Immature natural killer cell (primary cell): ENCODE data around the gene PIK3R1. TPM values are rescaled to one million over a fixed set of nuclear protein-coding genes. Genes with fewer than 3 reads are reported as not detected.

Experiments used
- DNase-seq, 3 donors: peaks; one replicate each; pipeline ENCODE4 v3.0.0; 2022; ENCODE audit warnings: mixed read lengths in 1 of 3
- H3K27ac Mint-ChIP-seq, 6 donors: one replicate each; pipeline ENCODE4 v1.8.0; 2020; ENCODE audit warnings: mixed read lengths in 6 of 6, mild to moderate bottlenecking in 5 of 6, inconsistent platforms in 4 of 6, moderate library complexity in 3 of 6
- H3K27me3 Mint-ChIP-seq, 3 donors: one replicate each; pipeline ENCODE4 v1.8.0; 2020 to 2021; ENCODE audit warnings: low read depth in 3 of 3, mild to moderate bottlenecking in 3 of 3, mixed read lengths in 3 of 3, moderate library complexity in 3 of 3, inconsistent platforms in 1 of 3
- H3K36me3 Mint-ChIP-seq, 3 donors: one replicate each; pipeline ENCODE4 v1.8.0; 2020; ENCODE audit warnings: mixed read lengths in 3 of 3, inconsistent platforms in 2 of 3, mild to moderate bottlenecking in 2 of 3
- H3K4me1 Mint-ChIP-seq, 2 donors: one replicate each; pipeline ENCODE4 v1.8.0; 2020; ENCODE audit warnings: inconsistent platforms in 2 of 2, mild to moderate bottlenecking in 2 of 2, mixed read lengths in 2 of 2, moderate library complexity in 1 of 2
- H3K4me3 Mint-ChIP-seq, 5 donors: one replicate each; pipeline ENCODE4 v1.8.0; 2020; ENCODE audit warnings: mild to moderate bottlenecking in 5 of 5, mixed read lengths in 5 of 5, inconsistent platforms in 3 of 5, moderate library complexity in 3 of 5
- H3K9me3 Mint-ChIP-seq, 6 donors: one replicate each; pipeline ENCODE4 v1.8.0; 2020; ENCODE audit warnings: mild to moderate bottlenecking in 6 of 6, mixed read lengths in 6 of 6, inconsistent platforms in 4 of 6, moderate library complexity in 3 of 6
- polyA plus RNA-seq, 3 donors: library from polyadenylated mRNA; unstranded; fragments of 300-500 nt; fragmentation: Illumina TruSeq; gene quantifications; one replicate each; pipeline ENCODE4 v1.2.3, GENCODE V29; 2021

PIK3R1 gene
- polyA plus RNA-seq, 3 donors from 2014 or later: 62.7 to 80.0 (median 66.8) TPM

DNA sequence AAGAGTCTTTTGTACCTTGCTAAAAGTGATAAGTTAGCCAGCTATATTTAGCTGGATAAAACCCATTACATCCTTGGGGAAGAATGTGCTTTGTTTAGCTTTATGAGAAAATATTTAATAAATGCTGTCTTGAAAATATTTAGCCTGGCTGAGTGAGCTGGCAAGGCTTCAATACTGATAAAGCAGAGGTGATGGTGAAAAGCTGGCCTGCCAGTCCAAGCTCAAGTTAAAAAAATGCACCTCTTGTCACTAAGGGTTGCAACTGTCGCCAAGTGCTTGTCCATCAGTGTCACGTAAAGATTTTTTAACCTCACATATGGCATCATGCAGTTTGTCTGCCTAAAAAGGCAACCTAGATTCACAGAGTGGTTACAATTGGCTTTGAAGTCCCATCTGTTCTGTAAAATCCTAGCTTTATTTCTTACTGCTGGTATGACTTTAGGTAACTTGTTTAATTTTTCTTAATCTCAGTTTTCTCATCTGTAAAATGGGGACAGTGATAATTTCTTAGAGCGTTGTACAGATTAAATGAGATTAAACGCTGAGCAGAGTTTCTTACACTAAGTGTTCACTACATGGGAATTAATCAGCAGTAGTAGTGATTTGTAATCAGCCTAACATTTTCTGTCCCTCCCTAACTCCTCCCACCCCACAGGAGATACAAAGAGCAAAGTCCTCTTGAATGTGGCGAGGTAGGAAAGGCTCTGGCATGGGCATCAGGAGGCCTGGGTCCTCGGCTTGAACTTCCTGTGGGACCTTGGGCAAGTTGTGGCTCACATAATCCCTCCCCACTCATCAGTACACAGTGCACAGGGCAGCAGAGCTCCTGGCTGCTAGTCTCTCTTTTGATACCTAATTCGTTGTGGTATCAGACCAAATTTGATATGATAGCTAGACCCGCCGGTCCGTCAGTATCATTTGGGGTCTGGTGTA is 48.7 kb downstream of the PIK3R1 start:
- H3K4me1 Mint-ChIP-seq: peaks cover 78 to 94% of the 10 kb centered on the region in 2 donors
- peaks cover 0 to 5% (median 1%) of the 10 kb centered on the region in 3 donors for H3K27me3 Mint-ChIP-seq
- no peaks in the 10 kb centered on the region for H3K36me3 Mint-ChIP-seq
- no peak for DNase-seq
- H3K4me3 Mint-ChIP-seq: peak overlapping the region in 4 of 5 donors; percentile 36 to 67 (median 55)
- H3K9me3 Mint-ChIP-seq: no peaks in the 10 kb centered on the region
- peak overlapping the region; percentile 83 to 93 (median 88) for H3K27ac Mint-ChIP-seq

DNA sequence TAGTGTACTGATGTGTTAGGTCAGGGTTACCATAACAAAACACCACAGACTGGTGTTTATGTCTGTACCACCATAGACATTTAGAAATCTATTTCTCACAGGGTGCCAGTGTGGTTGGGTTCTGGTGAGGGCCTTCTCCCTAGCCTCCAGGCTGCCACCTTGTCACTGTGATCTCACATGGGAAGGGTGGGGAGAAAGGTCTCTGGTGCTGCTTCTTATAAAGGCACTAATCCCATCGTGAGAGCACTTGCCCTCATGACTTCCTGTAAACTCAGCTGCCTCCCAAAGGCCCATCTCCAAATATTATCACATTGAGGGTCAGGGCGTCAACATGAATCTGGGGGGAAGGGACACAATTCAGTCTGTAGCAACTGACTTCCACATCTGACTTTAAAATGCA is 49.8 kb downstream of the PIK3R1 start:
- Mint-ChIP-seq H3K27me3 (peaks cover 0 to 5% (median 0%) of the 10 kb centered on the region in 3 donors), H3K4me1 (peaks cover 74 to 94% of the 10 kb centered on the region in 2 donors), H3K27ac (peak overlapping the region; percentile 83 to 93 (median 88)), H3K36me3 (no peaks in the 10 kb centered on the region), H3K9me3 (no peaks in the 10 kb centered on the region), H3K4me3 (peak overlapping the region; percentile 1 to 67 (median 51))
- peak; percentile 47 to 75 (median 55) for DNase-seq

DNA sequence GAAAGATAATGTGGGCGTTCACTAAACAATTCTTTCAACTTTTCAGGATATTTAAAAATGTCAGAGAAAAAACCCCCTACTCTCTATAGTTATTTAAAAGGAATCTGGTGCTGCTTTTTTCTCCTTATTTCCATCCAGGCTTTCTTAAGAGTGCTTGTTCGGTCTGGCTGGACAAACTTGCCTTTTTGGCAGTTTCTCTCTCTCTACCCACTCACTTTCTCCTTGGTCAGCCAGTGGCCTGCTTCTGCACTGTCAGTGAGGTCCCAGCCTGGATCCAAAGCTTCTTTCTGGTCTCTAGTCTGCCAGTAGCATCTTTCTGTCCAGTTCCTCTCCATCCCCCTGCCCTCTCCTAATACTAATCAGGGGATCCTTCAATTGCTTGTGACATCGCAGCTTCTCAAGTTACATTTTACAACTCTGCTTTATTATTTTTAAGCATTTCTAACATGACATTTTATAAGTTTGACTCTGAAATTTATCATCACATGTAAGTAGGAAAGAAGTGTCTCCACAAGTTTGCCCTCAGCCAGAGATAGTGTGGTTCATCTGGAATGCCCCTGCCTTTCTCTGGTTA is 50.4 kb downstream of the PIK3R1 start:
- Mint-ChIP-seq H3K9me3 (no peaks in the 10 kb centered on the region), H3K27ac (peak overlapping the region; percentile 83 to 93 (median 88)), H3K27me3 (peaks cover 0 to 5% (median 0%) of the 10 kb centered on the region in 3 donors), H3K36me3 (no peaks in the 10 kb centered on the region), H3K4me1 (peaks cover 74 to 94% of the 10 kb centered on the region in 2 donors), H3K4me3 (peak overlapping the region in 3 of 5 donors; percentile 4 to 67 (median 59))
- no peak for DNase-seq

DNA sequence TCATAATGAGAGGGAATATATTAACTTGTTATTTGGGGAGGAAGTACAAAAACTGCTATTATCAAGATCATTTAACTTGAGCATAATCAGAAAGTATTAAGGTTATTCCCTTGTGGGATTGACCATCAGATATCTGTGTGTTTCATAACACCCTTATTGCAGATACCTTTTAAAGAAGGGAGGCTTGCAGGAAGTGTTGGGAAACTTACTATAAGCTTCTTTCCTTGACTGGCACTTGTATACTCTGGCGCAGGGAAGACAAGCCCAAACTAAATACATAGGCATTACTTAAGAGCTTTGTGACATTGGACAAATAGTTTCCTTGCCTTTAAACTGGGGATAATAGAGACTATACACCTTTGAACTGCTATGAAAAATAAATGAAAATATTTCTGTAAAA is 50.9 kb downstream of the PIK3R1 start:
- Mint-ChIP-seq H3K4me1 (peaks cover 79 to 94% of the 10 kb centered on the region in 2 donors), H3K9me3 (no peaks in the 10 kb centered on the region), H3K4me3 (peak overlapping the region in 2 of 5 donors; percentile 5 to 67), H3K36me3 (no peaks in the 10 kb centered on the region), H3K27ac (peak overlapping the region; percentile 83 to 93 (median 88)), H3K27me3 (peaks cover 0 to 7% (median 0%) of the 10 kb centered on the region in 3 donors)
- DNase-seq: no peak

DNA sequence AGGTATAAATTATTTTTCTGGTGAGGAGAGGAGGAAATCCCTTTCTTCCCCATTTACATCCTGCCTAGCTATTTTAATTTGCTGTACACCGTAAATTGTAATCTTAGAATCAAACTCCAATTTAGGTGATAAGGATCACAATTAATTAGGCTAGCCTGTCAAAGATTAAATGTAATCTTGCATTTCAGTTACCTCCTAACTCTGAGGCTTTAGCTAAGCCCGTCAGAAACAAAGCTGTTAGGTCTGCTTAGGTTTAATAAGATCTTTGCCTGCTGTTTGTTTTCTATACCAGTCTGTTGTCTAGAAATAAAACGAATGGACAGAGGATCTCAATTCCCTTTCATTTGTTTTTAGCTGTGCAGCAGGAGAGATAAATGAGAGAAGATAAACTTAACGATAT is 51.5 kb downstream of the PIK3R1 start:
- peak overlapping the region in 4 of 5 donors; percentile 1 to 38 (median 16) for H3K4me3 Mint-ChIP-seq
- peaks cover 0 to 7% (median 0%) of the 10 kb centered on the region in 3 donors for H3K27me3 Mint-ChIP-seq
- no peaks in the 10 kb centered on the region for H3K9me3 Mint-ChIP-seq
- peak overlapping the region; percentile 69 to 93 (median 87) for H3K27ac Mint-ChIP-seq
- H3K36me3 Mint-ChIP-seq: no peaks in the 10 kb centered on the region
- DNase-seq: no peak
- H3K4me1 Mint-ChIP-seq: peaks cover 80 to 94% of the 10 kb centered on the region in 2 donors

DNA sequence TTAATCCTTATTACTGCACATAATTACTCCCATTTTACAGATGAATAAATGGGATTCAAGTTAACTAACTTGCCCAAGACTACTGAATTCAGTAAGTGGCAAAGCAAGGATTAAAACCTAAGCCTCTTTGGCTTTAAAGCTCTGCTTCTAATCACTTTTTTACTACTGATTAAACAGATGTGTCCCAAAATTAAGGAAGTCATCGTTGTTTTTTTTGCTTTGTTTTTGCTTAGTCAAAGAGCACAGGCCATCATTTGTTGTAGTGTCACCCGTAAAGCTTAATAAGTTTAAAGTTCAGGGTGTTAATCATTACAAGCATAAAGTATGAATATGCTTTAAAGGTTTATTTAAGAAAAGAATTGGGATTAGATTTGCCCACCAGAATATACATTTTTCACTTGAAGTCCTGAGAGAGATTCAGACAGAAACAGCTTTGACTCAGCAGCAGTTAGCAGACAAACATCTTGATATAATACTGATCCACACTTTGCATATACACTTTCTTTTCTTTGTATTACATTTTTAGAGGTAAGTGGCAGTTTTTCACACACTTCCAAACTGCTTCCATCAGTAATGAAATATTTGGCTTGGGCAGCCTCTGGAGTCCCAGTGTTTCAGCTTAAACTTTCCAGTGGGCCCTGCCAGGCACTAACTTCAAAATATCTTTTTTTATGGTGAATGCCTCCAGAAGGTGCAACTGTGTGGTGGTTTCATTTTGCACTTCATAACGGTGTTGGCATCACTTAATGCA is 52.7 kb downstream of the PIK3R1 start:
- no peaks in the 10 kb centered on the region for H3K36me3 Mint-ChIP-seq
- no peak for DNase-seq
- H3K9me3 Mint-ChIP-seq: no peaks in the 10 kb centered on the region
- peak overlapping the region; percentile 75 to 95 (median 90) for H3K27ac Mint-ChIP-seq
- H3K4me1 Mint-ChIP-seq: peaks cover 81 to 100% of the 10 kb centered on the region in 2 donors
- H3K27me3 Mint-ChIP-seq: peaks cover 0 to 7% (median 6%) of the 10 kb centered on the region in 3 donors
- peak overlapping the region in 4 of 5 donors; percentile 50 to 74 (median 61) for H3K4me3 Mint-ChIP-seq

DNA sequence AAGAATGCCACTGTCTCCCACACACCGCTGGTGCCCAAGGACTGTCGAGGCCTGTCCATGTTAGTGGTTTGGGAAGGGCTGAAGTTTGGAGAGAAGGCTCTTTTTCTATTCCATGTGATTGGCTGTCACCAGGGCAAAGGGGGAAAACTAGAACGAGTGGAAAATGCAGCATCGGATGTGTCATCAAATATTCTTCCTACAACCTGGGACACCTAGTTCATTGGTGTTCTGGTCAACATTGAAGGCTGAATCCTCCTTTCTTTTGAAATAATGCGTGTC is 53.2 kb downstream of the PIK3R1 start:
- peaks cover 0 to 7% (median 7%) of the 10 kb centered on the region in 3 donors for H3K27me3 Mint-ChIP-seq
- peaks cover under 1 to 2% (median under 1%) of the 10 kb centered on the region in 3 donors for H3K36me3 Mint-ChIP-seq
- no peak for DNase-seq
- H3K27ac Mint-ChIP-seq: peak overlapping the region; percentile 75 to 95 (median 90)
- peak overlapping the region; percentile 34 to 74 (median 60) for H3K4me3 Mint-ChIP-seq
- peaks cover 80 to 100% of the 10 kb centered on the region in 2 donors for H3K4me1 Mint-ChIP-seq
- no peaks in the 10 kb centered on the region for H3K9me3 Mint-ChIP-seq

DNA sequence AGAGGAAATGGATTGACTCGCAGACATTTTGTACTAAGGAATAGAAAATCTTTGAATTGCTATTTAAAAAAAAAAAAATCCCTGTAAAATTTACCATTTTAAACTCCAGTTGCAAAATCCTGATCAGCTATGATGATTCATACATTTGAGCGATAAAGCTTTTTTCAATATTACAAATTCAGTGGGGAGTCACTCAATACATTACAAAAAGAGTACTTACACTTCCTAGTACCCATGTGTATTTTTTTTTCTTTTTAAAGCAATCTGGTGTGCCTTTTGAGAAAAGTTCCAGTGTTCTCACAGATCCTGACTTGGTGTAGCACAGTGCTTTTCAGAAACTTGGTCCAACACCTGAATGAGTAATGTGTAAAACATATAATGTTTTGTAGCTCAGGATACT is 54.3 kb downstream of the PIK3R1 start:
- peak overlapping the region in 1 of 5 donors; percentile 72 for H3K4me3 Mint-ChIP-seq
- peaks cover 80 to 100% of the 10 kb centered on the region in 2 donors for H3K4me1 Mint-ChIP-seq
- H3K27ac Mint-ChIP-seq: peak overlapping the region in 4 of 6 donors; percentile 14 to 89 (median 30)
- no peak for DNase-seq
- H3K36me3 Mint-ChIP-seq: peaks cover 7 to 12% (median 11%) of the 10 kb centered on the region in 3 donors
- H3K9me3 Mint-ChIP-seq: no peaks in the 10 kb centered on the region
- H3K27me3 Mint-ChIP-seq: peaks cover 0 to 14% (median 4%) of the 10 kb centered on the region in 3 donors

DNA sequence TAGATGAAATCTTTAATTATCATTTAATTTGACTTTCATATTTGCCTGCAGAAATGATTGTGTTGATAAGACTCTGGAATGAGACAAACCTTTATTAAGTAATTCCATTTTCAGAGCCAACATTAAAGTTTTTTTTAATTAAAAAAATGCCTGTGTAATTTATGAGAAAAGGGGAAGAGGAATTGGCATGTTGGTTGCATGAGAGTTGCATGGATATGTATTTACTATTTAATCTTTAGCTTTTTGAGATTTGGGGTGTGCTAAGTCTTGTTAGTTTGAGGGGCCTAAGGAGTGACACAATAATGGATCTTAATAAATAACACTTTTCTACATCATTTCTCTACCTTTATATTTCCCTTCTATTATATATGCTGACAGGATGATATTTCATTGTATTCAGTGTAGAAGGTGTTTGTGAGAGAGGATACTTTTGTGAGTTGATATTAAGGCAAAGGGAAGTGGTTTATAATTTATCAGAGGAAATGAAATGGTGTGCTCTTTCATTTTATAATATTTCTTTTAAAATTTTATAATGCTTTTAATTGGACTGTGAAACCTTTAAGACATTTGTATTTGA is 54.9 kb downstream of the PIK3R1 start:
- Mint-ChIP-seq H3K4me1 (peaks cover 80 to 100% of the 10 kb centered on the region in 2 donors), H3K4me3 (peak overlapping the region in 3 of 5 donors; percentile 24 to 72 (median 27)), H3K36me3 (peaks cover 7 to 13% (median 11%) of the 10 kb centered on the region in 3 donors), H3K27me3 (peaks cover 6 to 21% (median 6%) of the 10 kb centered on the region in 3 donors), H3K9me3 (no peaks in the 10 kb centered on the region), H3K27ac (peak overlapping the region in 5 of 6 donors; percentile 44 to 89 (median 75))
- DNase-seq: no peak

DNA sequence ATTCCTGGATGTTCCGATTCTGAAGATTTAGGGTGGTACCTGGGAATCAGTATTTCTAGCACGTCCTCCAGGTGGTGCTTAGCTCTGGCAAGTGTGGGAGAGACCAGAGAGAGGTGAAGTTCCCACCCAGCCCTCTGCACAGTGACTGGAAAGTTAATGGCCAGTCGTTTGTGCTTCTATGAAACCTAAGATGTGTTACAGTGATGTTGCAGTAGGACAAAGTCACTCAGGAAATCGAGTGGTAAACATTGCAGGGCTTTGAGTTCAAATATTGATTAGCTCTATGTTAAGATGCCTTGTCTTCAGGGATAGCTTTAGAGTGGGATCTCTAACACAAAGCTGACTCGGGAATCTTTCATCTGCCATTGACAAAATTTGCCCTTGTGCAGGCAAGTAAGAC is 55.6 kb downstream of the PIK3R1 start:
- Mint-ChIP-seq H3K36me3 (peaks cover 11 to 17% (median 17%) of the 10 kb centered on the region in 3 donors), H3K4me1 (peaks cover 80 to 100% of the 10 kb centered on the region in 2 donors), H3K9me3 (no peaks in the 10 kb centered on the region), H3K27me3 (peaks cover 6 to 27% (median 6%) of the 10 kb centered on the region in 3 donors), H3K4me3 (peak overlapping the region in 2 of 5 donors; percentile 23 to 24), H3K27ac (peak overlapping the region; percentile 23 to 85 (median 62))
- DNase-seq: no peak

DNA sequence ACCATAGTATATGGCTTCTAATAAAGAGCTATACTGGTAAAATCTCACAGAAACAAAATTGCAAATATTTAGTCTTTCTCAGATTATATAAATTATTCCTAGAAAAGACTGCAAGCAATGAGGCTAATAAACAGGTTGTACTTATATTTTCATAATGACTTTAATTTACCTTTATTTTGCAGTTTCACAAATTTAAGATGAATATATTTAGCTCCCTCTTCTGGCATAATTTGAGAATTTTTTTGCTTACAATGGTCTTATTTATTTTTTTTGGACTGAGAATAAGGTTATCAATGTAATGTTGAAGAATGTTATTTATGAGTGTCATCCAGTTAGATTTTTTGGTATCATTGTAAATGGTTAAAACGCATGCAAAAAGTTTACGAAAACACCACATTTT is 56.7 kb downstream of the PIK3R1 start:
- H3K36me3 Mint-ChIP-seq: peaks cover 12 to 25% (median 25%) of the 10 kb centered on the region in 3 donors
- H3K27ac Mint-ChIP-seq: peak overlapping the region; percentile 25 to 94 (median 68)
- H3K27me3 Mint-ChIP-seq: peaks cover 6 to 29% (median 6%) of the 10 kb centered on the region in 3 donors
- DNase-seq: peak in 1 of 3 donors; percentile 47
- H3K4me1 Mint-ChIP-seq: peaks cover 78 to 100% of the 10 kb centered on the region in 2 donors
- H3K4me3 Mint-ChIP-seq: peak overlapping the region in 2 of 5 donors; percentile 5 to 12
- no peaks in the 10 kb centered on the region for H3K9me3 Mint-ChIP-seq

DNA sequence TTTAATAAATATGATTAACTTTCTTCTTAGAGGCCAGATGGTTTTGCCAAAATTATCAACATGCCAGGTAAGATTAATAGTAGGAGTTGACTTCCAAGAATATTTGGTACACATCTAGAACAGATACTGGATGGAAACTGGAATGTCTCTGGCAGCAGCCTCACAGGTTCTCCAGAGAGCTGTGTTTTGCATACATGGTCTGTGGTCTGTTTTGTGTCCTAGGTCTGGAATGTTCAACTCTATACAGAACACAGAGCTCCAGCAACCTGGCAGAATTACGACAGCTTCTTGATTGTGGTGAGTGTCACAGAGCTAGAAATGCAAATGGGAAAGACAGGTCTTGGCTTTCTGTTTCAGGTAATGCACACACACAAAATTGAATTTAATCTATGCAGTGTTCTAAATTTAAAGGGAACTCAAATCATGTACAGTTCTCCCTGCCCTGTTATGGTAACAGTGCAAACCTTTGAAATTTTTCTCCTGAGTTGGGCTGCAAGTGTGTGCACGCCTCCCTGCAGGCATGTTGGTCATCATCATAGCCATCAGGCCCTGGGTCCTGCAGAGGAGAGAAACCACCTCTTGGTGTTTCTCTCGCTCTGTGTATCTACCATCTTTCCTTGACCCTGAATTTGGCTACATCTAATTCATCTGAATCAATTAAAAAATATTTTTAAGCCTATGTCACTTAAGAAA is 58.3 kb downstream of the PIK3R1 start:
- H3K4me1 Mint-ChIP-seq: peaks cover 76 to 98% of the 10 kb centered on the region in 2 donors
- no peaks in the 10 kb centered on the region for H3K9me3 Mint-ChIP-seq
- peaks cover 12 to 33% (median 30%) of the 10 kb centered on the region in 3 donors for H3K36me3 Mint-ChIP-seq
- H3K4me3 Mint-ChIP-seq: peak overlapping the region in 1 of 5 donors; percentile 46
- DNase-seq: no peak
- peaks cover 6 to 29% (median 6%) of the 10 kb centered on the region in 3 donors for H3K27me3 Mint-ChIP-seq
- peak overlapping the region; percentile 79 to 97 (median 94) for H3K27ac Mint-ChIP-seq
